NT2/D1 (cell line): ENCODE results near the gene CELA3A.
"Not testable (repeated sequence)": the region's sequence is repeated elsewhere in the genome, so short reads cannot be mapped to it uniquely, and the experiment has no call there.

Experiments used
- YY1 ChIP-seq: IDR thresholded peaks from 2 replicates; pipeline ENCODE4 v1.6.1; 2011; ENCODE audit not compliant: insufficient read length, insufficient read depth
- ZNF274 ChIP-seq: IDR thresholded peaks from 2 replicates; pipeline ENCODE4 v1.6.1; 2011; ENCODE audit warnings: mild to moderate bottlenecking, low read depth, low read length

GRCh38 chr1:21970523-21970922, 30.9 kb upstream of the CELA3A start:
- not testable (repeated sequence) for TF ChIP-seq YY1, ZNF274
